Fibroblast of pulmonary artery (primary cell): ENCODE data around the gene SORBS2.
"Not testable (repeated sequence)": the region's sequence is repeated elsewhere in the genome, so short reads cannot be mapped to it uniquely, and the experiment has no call there.

Source experiments
- DNase-seq: peaks from one replicate; pipeline ENCODE4 v3.0.0-alpha.2; 2010; ENCODE audit warnings: low read depth
- H3K4me3 ChIP-seq: replicated peaks from 2 replicates; pipeline ENCODE4 v1.5.1; 2011; ENCODE audit warnings: low read depth, mild to moderate bottlenecking, control low read depth, low read length, moderate library complexity
- CTCF ChIP-seq: IDR thresholded peaks from 2 replicates; pipeline ENCODE4 v1.5.1; 2011; ENCODE audit warnings: mild to moderate bottlenecking, control low read depth, low read length, inconsistent platforms; ENCODE audit errors: missing control alignments

SORBS2 gene

GRCh38 chr4:185708348-185708747, 103.6 kb downstream of the SORBS2 start:
- TF ChIP-seq CTCF, result no peak
- peak; percentile 58 for DNase-seq
- H3K4me3 ChIP-seq, result no peak overlapping the region

DNA sequence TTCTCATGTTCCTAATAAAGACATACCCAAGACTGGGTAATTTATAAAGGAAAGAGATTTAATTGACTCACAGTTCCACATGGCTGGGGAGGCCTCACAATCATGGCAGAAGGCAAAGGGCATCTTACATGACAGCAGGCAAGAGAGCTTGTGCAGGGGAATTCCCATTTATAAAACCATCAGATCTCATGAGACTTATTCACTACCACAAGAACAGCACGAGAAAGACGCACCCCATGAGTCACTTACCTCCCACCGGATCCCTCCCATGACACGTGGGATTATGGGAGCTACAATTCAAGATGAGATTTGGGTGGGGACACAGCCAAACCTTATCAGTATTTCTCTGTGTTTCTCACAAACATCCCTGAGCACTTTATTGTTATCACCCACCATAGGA, 104.4 kb downstream of the SORBS2 start:
- not testable (repeated sequence) for H3K4me3 ChIP-seq
- peak; percentile 55 for DNase-seq

DNA sequence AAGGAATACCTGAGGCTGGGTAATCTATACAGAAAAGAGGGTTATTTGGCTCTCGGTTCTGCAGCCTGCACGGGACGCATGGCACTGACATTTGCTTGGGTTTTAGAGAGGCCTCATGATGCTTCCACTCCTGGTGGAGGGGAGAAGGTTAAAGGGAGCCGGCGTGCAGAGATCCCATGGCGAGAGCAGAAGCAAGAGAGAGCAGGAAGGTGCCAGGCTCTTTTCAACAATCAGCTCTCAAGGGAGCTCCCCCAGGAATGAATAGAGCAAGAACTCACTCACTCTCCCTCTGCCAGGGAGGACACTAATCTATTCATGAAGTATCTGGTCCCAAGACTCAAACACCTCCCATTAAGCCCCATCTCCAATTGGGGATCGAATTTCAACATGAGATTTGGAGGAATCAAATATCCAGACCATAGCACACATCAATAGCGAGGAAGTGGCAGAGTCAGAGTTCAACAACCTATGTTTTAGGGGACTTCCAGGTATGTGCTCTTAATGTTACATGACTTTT, 109.8 kb downstream of the SORBS2 start:
- no peak overlapping the region for H3K4me3 ChIP-seq
- TF ChIP-seq CTCF, result no peak
- DNase-seq, result no peak

DNA sequence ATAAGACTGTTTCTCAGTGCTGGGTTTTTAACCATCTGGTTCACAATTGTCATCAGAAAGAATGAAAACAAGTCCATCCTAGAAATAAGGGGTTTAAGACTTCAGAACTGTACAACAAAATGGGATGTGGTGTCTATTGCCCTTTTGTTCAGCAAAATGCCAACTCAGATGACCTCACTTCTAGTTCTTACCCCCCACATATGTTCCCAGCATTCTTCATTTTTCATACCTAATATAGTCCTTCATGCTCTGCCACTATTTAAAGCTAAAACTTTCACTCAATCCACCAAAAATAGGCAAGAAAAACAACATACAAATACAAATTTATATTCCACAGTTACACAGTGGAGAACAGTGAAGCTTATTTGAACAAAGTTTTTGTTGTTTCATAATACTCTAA, 111.4 kb downstream of the SORBS2 start:
- H3K4me3 ChIP-seq, result no peak overlapping the region
- no peak for DNase-seq
- TF ChIP-seq CTCF, result no peak

- TF ChIP-seq CTCF, result no peak
- H3K4me3 ChIP-seq, result no peak overlapping the region
- no peak for DNase-seq
Measured at GRCh38 chr4:185700048-185700447, 111.9 kb downstream of the SORBS2 start.

- no peak overlapping the region for H3K4me3 ChIP-seq
- TF ChIP-seq CTCF, result no peak
- DNase-seq, result no peak
Measured at GRCh38 chr4:185697488-185697887, 114.5 kb downstream of the SORBS2 start.

DNA sequence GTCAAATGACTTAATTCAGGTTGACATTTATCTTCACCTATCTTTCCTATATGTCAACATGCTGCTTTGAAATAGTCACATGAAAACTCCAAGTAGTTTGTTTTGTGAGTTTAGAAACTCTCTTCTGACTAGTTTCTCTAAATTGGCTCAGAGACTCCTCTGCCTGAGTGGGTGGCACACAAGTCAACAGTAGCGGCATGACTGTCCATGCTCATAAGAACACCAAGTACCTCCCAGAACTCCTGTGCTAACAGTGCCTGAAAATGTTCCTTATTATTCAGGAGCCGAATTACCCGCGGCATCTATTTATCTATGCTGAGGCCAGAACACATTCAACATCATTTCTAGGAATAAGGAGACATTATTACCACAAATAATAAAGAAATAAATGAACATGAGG, 116.3 kb downstream of the SORBS2 start:
- no peak for TF ChIP-seq CTCF
- DNase-seq, result no peak
- no peak overlapping the region for H3K4me3 ChIP-seq
